PC-9 (cell line): ENCODE data around the gene P2RX5.

Source experiments
- EZH2 ChIP-seq: fragments of 200-600 bp; sonication (generic); IDR thresholded peaks from 2 replicates; pipeline ENCODE4 v1.8.0; 2017; ENCODE audit warnings: antibody characterized with exemption, low read depth
- TF ChIP-seq, protein P1 (sequence below): fragments of 200-600 bp; sonication (generic); conservative IDR thresholded peaks from 2 replicates; pipeline ENCODE4 v1.6.1; 2017; ENCODE audit warnings: mixed run types, antibody characterized with exemption, mild to moderate bottlenecking, moderate library complexity

DNA sequence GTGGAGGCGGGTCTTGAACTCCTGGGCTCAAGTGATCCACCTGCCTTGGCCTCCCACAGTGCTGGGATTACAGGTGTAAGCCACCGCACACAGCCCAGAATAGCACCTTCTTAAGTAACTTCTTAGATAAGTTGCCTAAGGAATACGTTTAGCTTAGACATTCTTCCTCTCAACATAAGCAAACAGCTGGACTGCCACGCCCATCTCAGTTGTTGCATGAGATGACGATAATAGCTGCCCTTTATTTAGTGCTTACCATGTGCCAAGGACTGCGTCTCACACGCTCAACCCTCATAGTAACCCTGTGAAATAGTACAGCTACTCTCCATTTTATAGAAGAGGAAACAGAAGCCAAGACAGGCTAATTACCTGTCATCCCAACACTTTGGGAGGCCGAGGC, 39.6 kb upstream of the P2RX5 start:
- TF ChIP-seq, protein P1, sequence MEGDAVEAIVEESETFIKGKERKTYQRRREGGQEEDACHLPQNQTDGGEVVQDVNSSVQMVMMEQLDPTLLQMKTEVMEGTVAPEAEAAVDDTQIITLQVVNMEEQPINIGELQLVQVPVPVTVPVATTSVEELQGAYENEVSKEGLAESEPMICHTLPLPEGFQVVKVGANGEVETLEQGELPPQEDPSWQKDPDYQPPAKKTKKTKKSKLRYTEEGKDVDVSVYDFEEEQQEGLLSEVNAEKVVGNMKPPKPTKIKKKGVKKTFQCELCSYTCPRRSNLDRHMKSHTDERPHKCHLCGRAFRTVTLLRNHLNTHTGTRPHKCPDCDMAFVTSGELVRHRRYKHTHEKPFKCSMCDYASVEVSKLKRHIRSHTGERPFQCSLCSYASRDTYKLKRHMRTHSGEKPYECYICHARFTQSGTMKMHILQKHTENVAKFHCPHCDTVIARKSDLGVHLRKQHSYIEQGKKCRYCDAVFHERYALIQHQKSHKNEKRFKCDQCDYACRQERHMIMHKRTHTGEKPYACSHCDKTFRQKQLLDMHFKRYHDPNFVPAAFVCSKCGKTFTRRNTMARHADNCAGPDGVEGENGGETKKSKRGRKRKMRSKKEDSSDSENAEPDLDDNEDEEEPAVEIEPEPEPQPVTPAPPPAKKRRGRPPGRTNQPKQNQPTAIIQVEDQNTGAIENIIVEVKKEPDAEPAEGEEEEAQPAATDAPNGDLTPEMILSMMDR, result no peak
- TF ChIP-seq EZH2, result no peak
